Skeletal muscle cell (primary cell): ENCODE data around the gene FCN1.
A peak's percentile ranks its signal among the peaks of the same experiment; 100 is the strongest.

Experiments used
- DNase-seq: peaks from one replicate; pipeline ENCODE4 v3.0.0-alpha.2; 2010; ENCODE audit warnings: low read depth
- H3K4me3 ChIP-seq: 2 replicates; pipeline ENCODE4 v1.5.1; 2011; ENCODE audit warnings: low read depth, mild to moderate bottlenecking, control low read depth, low read length, moderate library complexity

FCN1 gene

DNA sequence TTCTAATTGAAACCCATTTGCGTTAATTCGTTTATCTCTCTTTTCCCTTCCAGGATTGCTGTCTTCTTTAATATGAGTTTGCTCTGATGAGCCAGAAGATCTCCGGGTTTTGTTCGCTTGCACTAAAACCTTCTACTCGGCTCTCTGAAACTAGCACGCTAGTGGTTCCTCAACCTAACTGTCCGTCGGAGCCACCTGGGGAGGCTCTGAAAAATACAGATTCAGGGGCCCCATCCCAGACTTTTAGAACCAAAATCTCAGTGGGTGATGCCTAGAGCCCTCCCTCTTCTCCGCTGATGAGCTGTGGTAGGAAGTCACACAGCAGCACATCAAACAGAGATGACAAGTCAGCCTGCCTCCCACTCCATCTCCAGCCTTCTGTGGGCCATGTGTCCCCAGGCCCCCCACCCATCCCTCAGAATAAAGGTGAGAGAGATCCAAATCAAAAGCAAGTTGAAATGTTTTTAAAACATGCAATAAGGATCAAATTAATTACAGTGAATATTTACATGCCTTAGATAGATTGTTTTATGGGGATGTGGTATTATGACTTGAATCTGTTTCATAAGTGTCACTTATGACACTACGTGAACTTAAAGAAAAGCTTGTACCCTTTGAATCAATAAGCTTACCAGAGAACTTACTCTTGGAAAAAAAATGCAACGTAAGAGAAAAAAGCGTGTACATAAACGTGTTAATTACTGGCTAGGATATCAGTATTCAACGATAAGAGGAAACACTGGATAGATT, 20.7 kb downstream of the FCN1 start:
- no peak overlapping the region for H3K4me3 ChIP-seq
- no peak for DNase-seq

DNA sequence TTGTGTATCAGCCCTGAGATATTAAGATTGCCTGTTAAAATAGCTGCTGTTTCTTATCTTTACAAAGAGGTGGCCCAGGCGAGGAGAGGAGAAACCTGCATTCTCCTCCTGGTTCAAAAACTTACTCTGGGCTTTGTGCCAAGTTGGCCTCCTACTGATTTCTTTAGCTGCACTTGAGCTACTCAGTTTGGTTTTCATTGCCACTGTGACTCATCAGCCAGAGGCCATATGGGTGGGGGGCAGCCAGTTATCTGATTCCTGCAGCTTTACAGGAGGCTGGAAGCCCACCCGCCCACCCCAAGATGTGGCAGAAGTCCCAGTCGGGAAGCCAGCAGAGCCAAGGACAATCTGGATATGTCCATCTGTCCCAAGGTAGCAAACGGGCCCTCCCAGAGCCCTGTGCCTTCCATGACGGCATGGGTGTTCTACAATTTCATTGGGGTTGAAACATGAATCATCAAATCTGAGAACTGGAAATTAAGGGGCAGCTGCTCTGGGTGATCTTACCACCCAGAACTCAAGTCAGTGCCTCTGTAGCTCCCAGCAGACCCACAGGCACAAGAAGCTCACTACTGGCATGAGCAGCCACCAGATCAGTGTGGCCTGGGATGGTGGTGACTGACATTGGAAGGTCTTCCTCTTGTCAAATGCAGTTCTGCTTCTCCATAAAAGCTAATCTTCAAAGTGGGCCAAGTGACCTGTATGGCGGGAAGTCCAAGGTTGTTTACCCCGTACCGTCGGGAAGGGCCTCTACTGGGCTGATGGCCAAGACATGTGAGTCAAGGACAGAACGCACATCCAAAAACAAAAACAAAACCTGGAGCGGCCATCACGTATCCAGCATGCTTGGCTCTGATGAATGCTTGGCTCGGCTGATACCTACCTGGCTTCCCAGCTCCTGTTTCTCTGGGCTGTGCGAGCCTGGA, 21.5 kb downstream of the FCN1 start:
- DNase-seq = peak; percentile 49
- H3K4me3 ChIP-seq = no peak overlapping the region

DNA sequence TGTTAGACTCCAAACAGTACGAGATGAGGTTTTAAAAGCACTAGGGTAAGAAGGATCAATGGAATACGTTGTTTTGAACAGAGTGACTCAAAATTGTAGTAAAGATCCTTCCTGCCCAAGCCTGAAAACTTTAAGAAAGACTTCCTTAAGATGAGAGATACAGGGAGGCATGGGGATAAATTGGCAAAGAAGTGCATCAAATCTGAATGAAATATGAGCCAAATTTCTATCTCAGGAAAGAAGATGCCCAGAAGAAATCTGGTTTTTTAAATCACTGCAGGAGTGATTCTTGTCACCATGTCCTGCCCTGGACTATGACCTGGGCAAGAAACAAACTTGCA, 22.2 kb downstream of the FCN1 start:
- no peak for DNase-seq
- no peak overlapping the region for H3K4me3 ChIP-seq

DNA sequence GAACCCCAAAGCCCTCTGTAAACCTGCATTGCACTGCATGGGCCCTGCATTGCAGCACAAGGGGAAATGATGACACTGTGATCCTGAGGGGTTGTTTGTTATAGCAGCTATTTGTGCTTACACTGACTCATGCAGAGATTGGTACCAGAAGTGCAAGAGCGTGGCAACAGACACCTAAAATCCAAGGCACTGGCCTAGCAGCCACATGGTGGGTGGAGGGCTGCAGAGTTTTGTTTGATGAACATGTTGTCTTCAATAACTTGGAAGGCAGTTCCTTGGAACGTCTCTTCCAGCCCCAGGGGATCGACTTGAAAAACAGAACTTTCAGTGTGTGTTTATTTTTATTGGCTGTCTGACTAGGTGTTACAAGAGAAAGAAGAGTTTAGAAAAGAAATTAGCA, 22.6 kb downstream of the FCN1 start:
- DNase-seq = peak; percentile 18
- no peak overlapping the region for H3K4me3 ChIP-seq

DNA sequence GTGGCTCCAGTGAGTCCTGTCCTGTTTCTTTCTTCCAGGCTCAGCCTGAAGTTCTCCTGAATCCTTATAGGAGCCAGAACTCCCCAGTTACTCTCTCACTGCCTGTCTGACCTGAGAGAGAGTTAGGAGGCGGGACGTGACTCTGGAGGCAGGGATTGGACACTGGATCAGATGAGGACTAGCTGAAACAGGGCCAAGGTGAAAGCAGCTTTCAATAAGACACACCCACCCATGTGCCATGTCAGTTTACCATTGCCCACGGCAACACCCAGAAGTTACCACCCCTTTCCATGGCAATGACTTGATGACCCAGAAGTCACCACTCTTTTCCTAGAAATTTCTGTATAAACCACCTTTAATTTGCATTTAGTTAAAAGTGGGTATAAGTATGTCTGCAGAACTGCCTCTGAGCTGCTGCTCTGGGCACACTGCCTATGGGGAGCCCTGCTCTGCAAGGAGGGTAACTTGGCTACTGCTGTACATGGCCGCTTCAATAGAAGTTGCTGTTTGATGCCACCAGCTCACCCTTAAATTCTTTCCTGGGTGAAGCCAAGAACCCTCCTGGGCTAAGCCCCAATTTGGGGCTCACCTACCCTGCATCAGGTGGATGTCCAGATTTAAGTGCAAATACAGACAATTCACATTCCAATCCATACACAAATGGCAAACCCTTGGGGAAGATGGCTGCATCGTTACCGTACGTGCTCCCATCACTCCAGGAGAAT, 23.4 kb downstream of the FCN1 start:
- DNase-seq = no peak
- H3K4me3 ChIP-seq = no peak overlapping the region

DNA sequence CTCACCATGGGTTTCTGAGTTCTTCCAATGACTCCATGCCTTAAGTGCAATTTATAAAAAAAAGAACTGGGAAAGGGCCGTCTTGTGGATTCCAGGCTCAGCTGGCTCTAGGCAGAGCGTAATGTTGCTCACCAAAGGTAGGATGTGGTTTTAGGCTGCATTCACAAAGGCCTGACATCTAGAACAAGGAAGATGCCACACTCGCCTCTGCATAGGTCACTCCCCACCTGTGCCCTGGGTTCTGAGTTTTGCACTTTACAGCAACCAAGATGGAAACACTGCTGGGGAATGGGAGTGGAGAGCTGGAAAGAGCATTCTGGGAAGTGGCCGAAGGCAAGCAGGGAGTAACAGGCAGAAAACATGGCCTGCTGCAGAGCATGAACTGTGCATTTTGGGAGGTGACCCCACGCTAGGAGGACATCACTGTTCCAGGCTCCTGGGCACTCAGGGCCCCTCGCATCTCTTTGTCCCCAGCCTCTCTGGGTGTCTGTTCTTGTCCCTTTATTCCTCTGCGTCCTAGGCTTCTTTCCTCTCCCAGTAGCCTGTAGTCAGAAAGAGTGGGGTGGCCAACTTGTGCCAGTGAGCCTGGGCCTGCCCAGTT, 24.8 kb downstream of the FCN1 start:
- H3K4me3 ChIP-seq = no peak overlapping the region
- DNase-seq = no peak

DNA sequence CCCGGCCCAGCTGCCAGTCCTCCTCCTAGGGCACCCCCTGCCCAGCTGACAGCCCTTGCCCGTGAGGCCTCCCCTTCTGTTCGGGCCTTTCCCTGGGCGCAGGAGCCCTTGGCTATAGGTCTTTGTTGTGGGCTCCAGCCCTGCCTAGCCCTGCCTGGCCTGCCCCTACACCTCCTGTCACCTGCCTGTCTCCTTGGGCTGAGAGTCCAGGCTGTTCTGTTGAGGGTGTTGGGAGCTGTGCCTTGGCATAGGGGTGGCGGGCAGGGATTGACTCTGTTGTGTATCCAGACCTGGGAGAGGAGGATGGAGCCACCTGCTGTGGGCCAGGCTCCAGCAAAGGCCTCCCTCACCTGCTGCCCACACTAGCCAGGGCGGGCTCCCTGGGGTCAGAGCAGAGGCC, 25.5 kb downstream of the FCN1 start:
- no peak for DNase-seq
- H3K4me3 ChIP-seq = no peak overlapping the region

DNA sequence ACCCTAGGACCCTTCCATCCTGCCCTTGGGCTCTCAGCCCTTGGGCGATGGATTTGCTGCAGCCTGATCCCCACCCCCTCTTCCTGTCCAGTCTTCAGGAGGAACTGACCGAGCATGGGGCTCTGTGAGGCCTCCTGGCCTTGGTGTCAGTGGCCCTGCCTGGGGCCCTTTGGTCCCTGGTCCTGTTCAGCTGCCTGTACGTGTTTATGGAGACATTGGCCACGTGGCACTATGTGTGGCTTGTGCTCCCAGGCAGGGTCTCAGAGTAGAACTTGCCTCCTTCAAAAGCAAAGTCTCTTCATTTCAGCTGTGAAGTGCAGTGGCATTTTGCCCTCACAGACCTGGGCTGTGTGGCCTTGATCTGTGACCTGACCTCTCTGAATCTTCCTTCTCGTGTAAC, 26.0 kb downstream of the FCN1 start:
- H3K4me3 ChIP-seq = no peak overlapping the region
- no peak for DNase-seq

DNA sequence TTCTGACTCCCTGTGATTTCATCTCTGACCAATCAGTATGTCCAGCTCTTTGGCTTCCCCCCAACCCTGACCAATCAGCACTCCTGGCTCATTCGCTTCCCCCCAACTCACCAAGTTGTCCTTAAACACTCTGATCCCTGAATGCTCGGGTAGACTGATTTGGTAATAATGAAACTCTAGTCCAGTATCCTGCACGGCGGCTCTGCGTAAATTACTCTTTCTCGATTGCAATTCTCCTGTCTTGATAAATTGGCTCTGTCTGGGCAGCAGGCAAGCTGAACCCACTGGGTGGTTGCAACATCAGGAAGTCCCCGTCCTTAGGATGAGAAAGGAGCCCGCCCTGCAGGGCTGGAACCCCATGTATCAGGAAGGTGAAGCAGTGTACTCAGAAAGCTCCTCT, 26.7 kb downstream of the FCN1 start:
- no peak for DNase-seq
- H3K4me3 ChIP-seq = no peak overlapping the region

DNA sequence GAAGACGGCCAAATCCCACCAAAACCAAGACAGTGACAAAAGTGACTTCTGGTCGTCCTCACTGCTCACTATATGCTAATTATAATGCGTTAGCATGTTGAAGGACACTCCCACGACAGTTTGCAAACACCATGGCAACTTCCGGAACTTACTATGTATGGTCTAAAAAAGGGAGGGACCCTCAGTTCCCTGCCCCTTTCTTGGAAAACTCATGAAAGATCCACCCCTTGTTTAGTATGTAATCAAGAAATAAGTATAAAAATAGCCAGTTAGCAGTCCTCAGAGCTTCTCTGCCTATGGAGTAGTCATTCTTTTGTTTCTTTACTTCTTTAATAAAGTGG, 27.6 kb downstream of the FCN1 start:
- H3K4me3 ChIP-seq = no peak overlapping the region
- DNase-seq = no peak

DNA sequence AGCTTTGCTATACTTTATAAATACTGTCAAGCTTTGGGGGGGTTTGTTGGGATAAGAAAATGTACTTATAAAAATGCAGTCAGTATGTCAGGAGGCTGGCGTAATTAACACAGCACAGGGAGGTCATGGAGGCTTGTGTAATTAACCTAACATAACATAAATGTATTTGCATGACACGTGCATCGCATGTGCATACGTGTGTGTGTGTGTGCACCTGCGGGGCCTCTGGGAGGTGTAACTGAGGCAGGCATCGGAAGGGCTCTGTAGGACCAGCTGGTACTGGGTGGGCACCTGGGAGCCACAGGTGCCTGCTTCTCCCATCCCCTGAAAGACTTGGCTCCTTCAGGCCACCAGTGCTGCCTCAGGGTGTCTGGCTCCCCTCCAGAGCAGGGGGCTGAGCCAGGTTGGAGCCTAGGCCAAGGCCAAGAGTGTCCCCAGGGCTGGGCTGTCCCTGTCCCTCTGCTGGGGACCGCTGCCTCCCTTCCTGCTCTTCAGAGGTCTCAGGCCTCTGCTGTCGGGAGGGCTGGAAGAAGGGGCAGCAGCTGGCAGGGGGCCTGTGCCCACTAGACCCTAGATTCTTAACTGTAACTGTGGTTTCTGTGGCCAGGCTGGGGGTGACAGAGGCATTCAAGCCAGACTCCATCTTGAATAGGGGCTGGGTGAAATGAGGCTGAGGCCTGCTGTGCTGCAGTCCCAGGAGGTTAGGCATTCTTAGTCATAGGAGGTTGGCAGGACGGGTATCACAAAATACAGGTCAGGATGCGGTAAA, 28.1 kb downstream of the FCN1 start:
- DNase-seq = no peak

DNA sequence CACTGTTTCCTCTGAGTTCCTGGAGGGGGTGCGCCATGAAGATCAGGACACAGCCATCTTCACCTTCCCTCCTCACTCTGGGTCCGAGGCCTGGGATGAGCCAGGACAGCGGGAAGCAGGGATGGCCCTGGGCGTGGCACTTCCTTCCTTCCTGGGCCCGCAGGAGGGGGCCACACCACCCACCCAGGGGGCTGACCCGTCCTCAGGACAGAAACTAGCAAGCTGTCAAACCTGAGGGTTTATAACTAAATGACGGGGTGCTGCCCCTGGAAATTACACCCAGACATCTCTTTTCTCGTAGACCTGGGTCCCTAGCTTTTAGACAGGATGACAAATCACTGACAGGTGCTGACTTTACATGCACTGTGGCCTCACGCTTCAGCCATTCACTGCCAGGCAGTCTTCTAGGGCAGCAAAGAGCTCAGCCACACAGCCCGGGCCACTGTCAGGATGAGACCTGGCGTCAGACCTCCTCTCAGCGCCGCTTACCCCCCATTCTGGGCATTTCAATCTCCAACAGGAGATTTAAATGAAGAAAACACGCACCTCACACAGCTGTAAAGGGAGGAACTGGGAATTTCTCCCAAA, 29.0 kb downstream of the FCN1 start:
- peak; percentile 2 for DNase-seq
- H3K4me3 ChIP-seq = no peak overlapping the region

More for the DNA sequence above, 28.1 kb downstream of the FCN1 start:
- no peak overlapping the region for H3K4me3 ChIP-seq

DNA sequence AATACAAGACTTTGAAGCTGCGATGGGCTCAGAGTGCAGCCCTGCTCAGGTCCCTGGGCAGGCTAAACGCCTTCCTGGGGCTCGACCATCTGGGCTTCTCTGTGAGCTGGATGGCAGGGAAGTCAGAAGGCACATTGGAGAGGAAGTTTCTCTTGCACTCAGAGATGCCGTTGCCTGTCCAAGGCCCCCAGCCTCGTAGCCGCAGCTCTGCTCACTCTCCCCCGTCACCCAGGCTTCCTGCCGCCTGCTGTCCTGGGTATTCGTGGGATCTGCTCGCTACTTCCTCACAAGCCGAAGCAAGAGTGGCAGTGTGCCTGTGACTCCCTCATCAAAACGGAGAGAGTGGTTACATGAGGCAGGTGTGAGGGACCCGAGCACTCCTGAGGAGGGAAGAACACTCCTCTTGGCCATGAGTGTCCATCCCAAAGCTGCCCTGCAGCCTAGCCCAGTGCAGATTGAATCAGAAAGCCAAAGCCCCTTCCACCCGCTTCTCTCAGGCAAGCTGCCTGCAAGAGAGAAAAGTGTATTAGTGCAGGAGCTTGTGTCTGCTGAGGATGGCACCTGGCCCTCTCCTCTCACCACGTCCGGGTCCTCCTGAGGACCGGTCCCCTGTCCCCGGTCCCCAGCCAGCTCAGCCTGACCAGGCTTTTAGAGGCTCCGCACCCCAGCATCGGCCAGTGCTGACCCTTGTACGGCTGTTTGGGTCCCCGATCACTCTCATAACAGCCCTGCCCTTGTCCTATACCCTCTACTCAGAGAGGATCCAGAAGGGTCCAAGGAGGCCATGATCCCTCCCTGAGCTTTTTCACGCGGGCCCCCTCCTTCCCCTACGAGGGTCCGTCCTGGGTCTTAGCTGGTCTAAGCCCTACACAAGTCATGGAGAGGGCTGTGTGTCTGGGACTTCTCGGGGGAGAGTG, 29.8 kb downstream of the FCN1 start:
- DNase-seq = no peak
- H3K4me3 ChIP-seq = no peak overlapping the region

DNA sequence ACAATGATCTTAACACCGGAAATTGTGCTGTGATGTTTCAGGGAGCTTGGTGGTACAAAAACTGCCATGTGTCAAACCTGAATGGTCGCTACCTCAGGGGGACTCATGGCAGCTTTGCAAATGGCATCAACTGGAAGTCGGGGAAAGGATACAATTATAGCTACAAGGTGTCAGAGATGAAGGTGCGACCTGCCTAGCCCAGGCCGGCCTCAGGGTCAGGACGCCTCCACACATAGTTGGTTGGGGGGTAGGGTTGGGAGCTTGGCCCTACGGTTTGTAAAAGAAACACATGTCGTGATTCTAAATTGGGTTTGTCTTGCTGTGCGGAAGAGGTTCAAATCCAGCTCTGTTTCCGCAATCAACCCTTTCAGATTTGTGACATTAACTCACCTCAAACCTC, 30.5 kb downstream of the FCN1 start:
- no peak overlapping the region for H3K4me3 ChIP-seq
- no peak for DNase-seq

DNA sequence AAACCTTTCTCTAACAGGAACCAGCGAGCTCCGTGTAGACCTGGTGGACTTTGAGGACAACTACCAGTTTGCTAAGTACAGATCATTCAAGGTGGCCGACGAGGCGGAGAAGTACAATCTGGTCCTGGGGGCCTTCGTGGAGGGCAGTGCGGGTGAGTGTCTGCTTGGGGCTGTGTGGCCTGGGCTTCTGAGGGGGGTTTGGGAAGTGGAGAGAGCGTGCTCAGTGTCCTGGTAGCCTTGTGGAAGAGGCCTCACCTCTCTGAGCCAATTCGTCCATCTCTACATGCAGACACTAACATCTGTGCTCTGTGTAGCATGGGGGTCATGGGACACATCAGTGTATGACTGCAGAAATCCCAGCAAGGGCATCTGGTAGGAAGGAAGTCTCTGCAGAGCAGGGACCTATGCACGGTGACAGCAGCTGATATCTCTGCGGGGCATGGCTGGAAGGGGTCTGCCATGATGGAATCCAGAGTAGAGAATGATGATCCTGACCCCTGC, 31.2 kb downstream of the FCN1 start:
- no peak overlapping the region for H3K4me3 ChIP-seq
- DNase-seq = no peak

DNA sequence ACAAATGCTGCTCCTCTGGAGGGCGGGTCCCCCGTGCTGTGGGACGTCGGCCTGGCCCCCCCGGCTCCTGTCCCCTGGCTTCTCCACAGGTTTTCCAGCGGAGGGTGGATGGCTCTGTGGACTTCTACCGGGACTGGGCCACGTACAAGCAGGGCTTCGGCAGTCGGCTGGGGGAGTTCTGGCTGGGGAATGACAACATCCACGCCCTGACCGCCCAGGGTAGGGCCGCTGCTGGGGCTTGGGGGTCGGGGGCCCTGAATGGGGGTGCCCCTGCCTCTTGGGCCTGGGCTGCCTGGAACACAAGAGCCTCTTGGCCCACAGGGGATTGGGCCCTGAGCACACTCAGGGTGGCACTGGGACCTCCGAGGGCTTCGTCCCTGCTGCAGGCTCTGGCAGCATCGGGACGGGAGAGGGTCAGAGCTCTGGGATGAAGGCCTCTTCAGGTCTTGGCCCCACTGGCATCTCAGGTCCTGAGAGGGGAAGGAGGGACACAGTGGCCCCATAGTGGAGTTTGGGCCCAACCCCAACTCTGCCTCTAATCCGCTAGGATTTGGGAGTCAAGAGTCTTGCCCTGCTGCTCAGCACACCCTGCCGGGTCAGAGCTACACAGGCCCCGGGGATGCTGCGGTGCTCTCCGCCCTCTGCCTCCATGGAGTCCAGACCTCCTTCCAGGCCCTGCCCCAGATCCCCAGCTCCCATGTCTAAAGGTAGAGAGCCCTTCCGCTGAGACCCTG, 31.9 kb downstream of the FCN1 start:
- no peak overlapping the region for H3K4me3 ChIP-seq
- no peak for DNase-seq

DNA sequence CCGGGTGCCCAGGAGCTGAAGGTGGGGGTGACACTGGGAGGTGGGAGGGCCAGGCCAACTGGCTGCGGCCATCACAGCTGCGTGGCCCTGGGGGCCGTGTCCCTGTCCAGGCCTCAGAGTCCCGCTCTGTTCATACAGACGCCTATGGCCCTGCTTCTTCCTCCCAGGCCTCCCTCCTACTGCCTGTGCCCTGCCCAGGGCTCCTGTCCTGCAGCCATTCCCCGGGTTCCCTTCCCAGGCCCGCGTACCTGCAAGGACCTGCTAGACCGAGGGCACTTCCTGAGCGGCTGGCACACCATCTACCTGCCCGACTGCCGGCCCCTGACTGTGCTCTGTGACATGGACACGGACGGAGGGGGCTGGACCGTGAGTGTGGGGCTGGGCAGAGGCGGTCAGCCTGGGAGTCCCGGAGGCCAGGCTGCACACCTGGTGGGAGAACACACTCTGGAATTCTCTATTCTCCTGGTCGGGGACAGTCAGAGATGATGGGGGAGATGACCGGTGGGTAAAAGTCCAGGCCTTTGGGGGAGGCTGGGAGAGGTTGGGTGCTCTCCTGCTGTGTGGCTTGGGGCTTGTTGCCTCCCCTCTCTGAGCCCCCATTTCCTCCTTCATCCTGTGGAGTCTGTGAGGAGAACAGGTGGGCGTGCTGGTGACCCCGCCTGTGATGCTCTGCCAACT, 32.6 kb downstream of the FCN1 start:
- DNase-seq = no peak
- no peak overlapping the region for H3K4me3 ChIP-seq
